ENCODE data around the gene SLC39A1.

- no peak for TF ChIP-seq TARDBP (IDR thresholded peaks at IDR 0.05)
- TF ChIP-seq SP1 (IDR thresholded peaks at IDR 0.05) = no peak
- TF ChIP-seq ARNT (IDR thresholded peaks at IDR 0.05) = no peak
- no peak for TF ChIP-seq HDGF (IDR thresholded peaks at IDR 0.05; ENCODE audit: borderline replicate concordance)
- no peak for TF ChIP-seq FOXM1 (IDR thresholded peaks at IDR 0.05; ENCODE audit: borderline replicate concordance)
- TF ChIP-seq L3MBTL2 (conservative IDR thresholded peaks at IDR 0.05) = no peak
- no peak for TF ChIP-seq BHLHE40 (IDR thresholded peaks at IDR 0.05; ENCODE audit: borderline replicate concordance)
Observed at GRCh38 chr1:153938996-153939395, 24.3 kb downstream of the SLC39A1 start.

Measured in HEK293T (cell line).